HG03439 (cell line): ENCODE data around the gene SOWAHA.
A peak's percentile ranks its signal among the peaks of the same experiment; 100 is the strongest.
"Not testable (repeated sequence)": the region's sequence is repeated elsewhere in the genome, so short reads cannot be mapped to it uniquely, and the experiment has no call there.

ENCODE experiments used
- ATAC-seq: cut with Tn5 transposase; IDR thresholded peaks from one replicate; pipeline ENCODE4 v1.9.1; 2021; ENCODE audit warnings: mild to moderate bottlenecking, moderate library complexity; ENCODE audit not compliant: unreplicated experiment

SOWAHA gene

DNA sequence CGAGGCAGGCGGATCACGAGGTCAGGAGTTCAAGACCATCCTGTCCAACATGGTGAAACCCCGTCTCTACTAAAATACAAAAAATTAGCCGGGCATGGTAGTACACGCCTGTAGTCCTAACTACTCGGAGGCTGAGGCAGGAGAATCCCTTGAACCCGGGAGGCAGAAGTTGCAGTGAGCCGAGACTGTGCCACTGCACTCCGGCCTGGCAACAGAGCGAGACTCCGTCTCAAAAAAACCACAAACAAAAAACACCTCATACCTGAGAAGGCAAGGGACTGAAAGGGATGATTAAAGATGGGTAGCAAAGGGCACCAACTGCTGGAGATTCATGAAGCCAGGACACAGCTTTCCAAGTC lies 6.3 kb upstream of the SOWAHA start:
- ATAC-seq = not testable (repeated sequence)

DNA sequence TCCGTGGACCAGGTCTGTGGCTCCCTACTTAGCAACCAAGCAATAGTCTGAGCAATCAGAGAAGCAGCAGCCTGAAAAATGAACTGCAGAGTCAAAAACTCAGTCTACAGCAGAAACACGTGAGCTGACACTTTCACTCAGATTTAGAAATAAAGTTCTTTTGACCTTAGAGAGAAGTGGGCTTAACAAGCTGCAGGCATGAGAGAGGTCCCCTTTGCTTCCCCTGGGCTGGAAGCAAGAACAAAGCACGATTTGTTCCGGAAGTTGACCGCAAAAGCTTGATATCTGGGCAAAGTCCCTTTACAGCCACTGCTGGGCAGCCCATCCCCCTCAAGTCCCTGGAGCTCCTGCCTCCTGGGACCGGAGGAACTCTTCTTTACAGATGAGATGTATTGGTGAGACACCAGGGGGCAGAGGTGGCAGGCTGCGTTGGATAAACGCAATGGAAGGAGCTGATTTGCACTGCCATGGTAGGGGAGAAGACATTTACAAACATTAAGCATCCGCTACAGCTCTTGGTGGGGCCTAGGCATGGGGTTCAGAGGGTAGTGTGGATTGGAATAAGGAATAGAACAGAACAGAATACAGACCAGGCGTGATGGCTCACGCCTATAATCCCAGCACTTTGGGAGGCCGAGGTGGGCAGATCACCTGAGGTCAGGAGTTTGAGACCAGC lies 5.8 kb upstream of the SOWAHA start:
- ATAC-seq = no peak

GRCh38 chr5:132808448-132808847 lies 4.7 kb upstream of the SOWAHA start:
- ATAC-seq = no peak

DNA sequence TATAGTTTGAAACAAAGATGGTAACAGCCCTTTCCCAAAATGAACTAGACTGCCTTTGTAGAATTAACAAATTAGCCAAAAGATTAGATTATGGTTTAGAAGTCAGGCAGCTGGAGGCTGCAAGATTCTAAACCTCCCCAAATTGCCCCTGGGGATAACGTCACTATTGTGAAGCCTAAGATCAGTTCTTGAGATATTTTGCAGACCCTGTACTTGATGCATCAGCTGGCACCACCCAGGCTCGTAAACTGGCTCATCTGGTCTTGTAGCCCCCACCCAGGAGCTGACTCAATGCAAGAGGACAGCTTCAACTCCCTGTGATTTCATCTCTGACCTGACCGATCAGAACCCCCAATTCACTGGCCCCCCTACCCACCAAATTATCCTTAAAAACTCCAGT lies 4.2 kb upstream of the SOWAHA start:
- ATAC-seq = no peak

DNA sequence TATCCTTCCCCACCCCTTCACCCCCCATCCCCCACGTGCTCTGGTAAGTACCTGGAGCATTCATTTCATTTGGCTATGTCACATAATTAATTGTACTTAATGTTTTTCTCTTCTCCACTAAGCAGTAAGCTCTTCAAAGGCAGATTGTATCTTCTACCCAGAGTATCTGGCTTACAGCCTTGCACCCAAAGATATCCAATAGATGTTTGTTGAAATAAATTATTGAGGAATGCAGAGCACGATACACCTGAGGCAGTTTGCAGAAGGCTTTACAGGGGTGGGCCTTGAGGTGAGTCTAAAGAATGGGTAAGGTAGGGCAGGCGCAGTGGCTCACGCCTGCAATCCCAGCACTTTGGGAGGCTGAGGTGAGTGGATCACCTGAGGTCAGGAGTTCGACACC lies 2.5 kb upstream of the SOWAHA start:
- ATAC-seq = no peak

- no peak for ATAC-seq
These were observed 858 bp upstream of the SOWAHA start for GRCh38 chr5:132812123-132812765.

- no peak for ATAC-seq
These were observed 749 bp downstream of the SOWAHA start for GRCh38 chr5:132813599-132814502.

GRCh38 chr5:132814503-132815294 lies 1.6 kb downstream of the SOWAHA start:
- ATAC-seq = no peak

DNA sequence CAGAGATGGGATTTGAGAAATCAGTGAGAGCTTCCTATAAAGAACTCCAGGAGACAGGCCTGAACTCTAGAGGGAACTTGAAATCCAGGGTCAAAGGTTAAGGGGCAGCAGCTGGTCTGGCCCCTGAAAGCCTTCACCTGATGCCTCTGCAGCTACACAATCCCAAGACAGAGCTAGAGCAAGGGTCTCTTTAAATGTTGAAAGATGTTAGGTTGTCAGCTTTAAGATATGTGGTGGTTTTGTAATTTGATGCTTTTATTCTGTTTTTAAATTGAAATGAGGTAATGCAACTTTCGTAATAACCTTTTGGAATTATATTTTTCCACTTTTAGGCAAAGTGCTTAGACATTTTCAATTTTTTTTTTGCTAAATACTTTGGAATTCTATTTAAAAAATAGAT lies 2.4 kb downstream of the SOWAHA start:
- no peak for ATAC-seq

DNA sequence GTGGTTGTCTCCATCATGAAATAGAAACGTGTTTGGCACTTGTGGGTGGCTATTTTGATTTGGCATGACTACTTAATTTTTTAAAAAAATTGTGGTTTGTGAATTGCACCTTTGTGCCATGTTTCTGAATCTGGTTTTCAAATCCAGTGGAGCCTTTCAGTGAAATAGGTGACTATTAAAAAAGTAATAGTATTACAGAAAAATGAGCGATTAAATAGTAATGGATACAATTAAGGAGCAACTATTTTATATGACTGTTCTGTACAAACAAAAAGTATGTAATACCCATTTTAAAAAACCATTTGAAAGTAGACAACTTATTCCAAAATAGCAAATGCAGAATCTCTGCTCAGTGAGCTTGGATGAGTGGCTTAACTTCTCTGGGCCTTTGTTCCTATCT lies 3.0 kb downstream of the SOWAHA start:
- no peak for ATAC-seq

DNA sequence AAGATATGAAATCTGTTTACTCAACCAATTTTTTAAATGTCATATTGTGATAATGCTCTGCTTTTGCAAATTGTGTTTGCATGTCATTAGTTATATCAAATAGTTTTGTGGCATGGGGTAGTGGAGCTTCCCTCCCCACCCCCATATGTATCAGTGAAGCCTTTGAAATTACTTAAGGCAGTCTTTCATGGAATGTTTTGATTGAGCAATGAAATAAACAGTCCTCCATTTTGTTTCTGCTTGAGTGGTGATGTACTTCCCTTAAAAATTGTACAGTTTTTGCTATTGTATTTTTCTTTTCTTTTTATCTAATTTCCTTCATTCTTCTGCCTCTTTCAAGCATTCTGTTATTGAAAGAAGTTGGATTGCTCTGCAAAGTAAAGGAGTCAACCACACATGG lies 3.5 kb downstream of the SOWAHA start:
- no peak for ATAC-seq

- no peak for ATAC-seq
These were observed 3.9 kb downstream of the SOWAHA start for GRCh38 chr5:132817011-132817410.

- no peak for ATAC-seq
These were observed 6.4 kb downstream of the SOWAHA start for GRCh38 chr5:132819468-132819867.

- peak; percentile 71 for ATAC-seq
These were observed 7.2 kb downstream of the SOWAHA start for GRCh38 chr5:132820162-132820754.

- no peak for ATAC-seq
These were observed 8.2 kb downstream of the SOWAHA start for GRCh38 chr5:132821350-132821749.

DNA sequence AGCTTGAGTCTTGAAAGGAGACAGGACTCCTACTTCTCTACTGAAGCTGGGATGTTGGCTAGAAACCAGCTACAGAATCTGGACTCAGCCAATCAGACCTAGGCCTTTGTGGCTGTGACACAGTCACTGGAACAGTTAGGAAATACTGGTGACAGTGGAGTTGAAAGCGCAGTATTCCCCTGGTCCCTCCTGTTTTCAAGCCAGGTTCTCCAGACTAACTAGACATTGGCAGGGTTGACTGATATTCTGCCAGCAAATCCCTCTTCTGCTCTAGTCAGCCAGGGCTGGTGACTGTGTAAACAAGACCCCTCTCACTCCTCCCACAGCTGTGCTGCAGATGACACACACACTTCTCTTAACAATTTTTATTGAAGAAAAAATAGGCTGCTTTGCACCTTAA lies 8.7 kb downstream of the SOWAHA start:
- ATAC-seq = no peak

DNA sequence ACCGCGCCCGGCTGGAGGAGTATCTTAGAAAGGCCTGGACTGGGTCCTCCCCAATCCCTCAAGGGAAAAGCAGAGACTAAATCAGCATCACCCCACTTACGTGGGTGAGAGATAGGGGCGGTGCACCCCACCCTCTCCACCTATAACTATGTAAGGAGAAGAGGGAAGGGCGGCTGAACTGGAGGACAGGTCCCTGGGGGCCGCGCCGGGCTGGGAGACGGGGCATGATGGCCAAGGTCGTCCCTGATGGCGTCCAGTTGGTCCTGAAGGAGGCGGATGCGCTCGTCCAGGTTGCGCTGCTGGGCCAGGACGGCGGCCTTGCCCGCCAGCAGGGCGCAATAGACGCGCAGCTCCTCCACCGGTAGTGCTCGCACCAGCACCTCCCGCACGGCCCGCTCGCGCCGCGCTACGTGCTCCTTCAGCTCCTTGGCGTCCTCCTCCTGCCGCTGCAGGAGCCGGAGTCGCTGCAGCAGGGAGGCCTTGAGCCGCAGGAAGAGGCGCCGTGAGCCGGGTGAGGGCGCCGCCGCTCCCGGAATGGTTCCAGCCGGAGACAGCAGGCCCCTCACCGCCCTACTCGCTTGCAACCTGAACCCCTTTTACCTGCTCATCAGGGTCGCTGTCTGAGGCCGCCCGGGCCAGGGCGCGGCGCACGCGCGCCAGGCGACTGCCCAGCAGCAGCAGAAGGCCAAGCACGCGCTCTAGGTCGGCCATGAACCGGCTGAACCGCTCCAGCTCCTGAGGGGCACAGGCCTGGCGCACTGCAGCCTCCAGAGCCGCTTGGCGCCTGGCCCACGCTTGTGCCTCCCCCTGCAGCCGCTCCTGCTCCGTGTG lies 9.8 kb downstream of the SOWAHA start:
- ATAC-seq = no peak

- no peak for ATAC-seq
These were observed 10.5 kb downstream of the SOWAHA start for GRCh38 chr5:132823481-132824050.

- no peak for ATAC-seq
These were observed 11.3 kb downstream of the SOWAHA start for GRCh38 chr5:132824426-132824825.
